HCT116 (cell line): ENCODE results near the gene RMI2.

ENCODE experiments used
- POLR2A ChIP-seq: IDR thresholded peaks from 2 replicates; pipeline ENCODE4 v1.7.0; 2011; ENCODE audit warnings: borderline replicate concordance; ENCODE audit not compliant: insufficient read depth, insufficient read length; ENCODE audit errors: extremely low read depth
- SIN3A ChIP-seq: IDR thresholded peaks from 2 replicates; pipeline ENCODE4 v1.6.1; 2012; ENCODE audit warnings: low read depth
- TF ChIP-seq, protein P1 (sequence below), 3 experiments: fragments of 200-600 bp in 1 of 3; sonication (generic) in 1 of 3; IDR thresholded peaks in 2 of 3; conservative IDR thresholded peaks in 1 of 3; 2 replicates each; pipeline ENCODE4 v1.5.1; 2012 to 2017; ENCODE audit warnings: low read depth in 2 of 3, low read length in 2 of 3, antibody characterized with exemption in 1 of 3, borderline replicate concordance in 1 of 3, control low read depth in 1 of 3, mild to moderate bottlenecking in 1 of 3, mixed read lengths in 1 of 3, mixed run types in 1 of 3, moderate library complexity in 1 of 3; ENCODE audit not compliant: insufficient read depth in 1 of 3
- TF ChIP-seq, protein P2 (sequence below): IDR thresholded peaks from 2 replicates; pipeline ENCODE4 v1.6.1; 2012; ENCODE audit warnings: low read depth

DNA sequence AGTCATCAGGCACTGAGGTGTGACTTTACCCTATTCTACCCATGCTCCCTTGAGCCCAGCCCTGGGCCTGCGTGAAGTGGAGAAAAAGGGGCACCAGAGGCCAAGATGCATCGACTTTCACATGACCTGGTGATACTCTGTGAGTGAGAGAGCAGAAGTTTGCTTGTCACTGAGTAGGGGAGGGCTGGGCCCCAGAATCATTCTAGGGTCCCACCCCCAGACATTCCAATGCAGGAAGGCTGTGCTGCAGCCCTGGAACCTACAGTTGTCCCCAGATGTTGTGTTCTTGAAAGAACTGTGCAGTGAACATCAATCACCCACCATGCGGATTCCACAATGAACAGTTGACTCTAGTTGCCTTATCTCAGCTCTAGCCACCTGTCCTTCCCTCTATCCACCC is 6.2 kb upstream of the RMI2 start:
- TF ChIP-seq POLR2A = no peak
- TF ChIP-seq, protein P1, sequence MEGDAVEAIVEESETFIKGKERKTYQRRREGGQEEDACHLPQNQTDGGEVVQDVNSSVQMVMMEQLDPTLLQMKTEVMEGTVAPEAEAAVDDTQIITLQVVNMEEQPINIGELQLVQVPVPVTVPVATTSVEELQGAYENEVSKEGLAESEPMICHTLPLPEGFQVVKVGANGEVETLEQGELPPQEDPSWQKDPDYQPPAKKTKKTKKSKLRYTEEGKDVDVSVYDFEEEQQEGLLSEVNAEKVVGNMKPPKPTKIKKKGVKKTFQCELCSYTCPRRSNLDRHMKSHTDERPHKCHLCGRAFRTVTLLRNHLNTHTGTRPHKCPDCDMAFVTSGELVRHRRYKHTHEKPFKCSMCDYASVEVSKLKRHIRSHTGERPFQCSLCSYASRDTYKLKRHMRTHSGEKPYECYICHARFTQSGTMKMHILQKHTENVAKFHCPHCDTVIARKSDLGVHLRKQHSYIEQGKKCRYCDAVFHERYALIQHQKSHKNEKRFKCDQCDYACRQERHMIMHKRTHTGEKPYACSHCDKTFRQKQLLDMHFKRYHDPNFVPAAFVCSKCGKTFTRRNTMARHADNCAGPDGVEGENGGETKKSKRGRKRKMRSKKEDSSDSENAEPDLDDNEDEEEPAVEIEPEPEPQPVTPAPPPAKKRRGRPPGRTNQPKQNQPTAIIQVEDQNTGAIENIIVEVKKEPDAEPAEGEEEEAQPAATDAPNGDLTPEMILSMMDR (IDR thresholded peaks at IDR 0.05 in 2 of 3, conservative IDR thresholded peaks at IDR 0.05 in 1 of 3; ENCODE audit: borderline replicate concordance in 1 of 3, insufficient read depth in 1 of 3, low read depth in 2 of 3, low read length in 2 of 3) = no peak
- TF ChIP-seq, protein P2, sequence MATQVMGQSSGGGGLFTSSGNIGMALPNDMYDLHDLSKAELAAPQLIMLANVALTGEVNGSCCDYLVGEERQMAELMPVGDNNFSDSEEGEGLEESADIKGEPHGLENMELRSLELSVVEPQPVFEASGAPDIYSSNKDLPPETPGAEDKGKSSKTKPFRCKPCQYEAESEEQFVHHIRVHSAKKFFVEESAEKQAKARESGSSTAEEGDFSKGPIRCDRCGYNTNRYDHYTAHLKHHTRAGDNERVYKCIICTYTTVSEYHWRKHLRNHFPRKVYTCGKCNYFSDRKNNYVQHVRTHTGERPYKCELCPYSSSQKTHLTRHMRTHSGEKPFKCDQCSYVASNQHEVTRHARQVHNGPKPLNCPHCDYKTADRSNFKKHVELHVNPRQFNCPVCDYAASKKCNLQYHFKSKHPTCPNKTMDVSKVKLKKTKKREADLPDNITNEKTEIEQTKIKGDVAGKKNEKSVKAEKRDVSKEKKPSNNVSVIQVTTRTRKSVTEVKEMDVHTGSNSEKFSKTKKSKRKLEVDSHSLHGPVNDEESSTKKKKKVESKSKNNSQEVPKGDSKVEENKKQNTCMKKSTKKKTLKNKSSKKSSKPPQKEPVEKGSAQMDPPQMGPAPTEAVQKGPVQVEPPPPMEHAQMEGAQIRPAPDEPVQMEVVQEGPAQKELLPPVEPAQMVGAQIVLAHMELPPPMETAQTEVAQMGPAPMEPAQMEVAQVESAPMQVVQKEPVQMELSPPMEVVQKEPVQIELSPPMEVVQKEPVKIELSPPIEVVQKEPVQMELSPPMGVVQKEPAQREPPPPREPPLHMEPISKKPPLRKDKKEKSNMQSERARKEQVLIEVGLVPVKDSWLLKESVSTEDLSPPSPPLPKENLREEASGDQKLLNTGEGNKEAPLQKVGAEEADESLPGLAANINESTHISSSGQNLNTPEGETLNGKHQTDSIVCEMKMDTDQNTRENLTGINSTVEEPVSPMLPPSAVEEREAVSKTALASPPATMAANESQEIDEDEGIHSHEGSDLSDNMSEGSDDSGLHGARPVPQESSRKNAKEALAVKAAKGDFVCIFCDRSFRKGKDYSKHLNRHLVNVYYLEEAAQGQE = no peak
- TF ChIP-seq SIN3A = no peak
